ENCODE data around the gene DLAT.
"Not testable (repeated sequence)": the region's sequence is repeated elsewhere in the genome, so short reads cannot be mapped to it uniquely, and the experiment has no call there.

The DLAT gene

GRCh38 chr11:112037527-112037926 is 12.3 kb downstream of the DLAT start:
- TF ChIP-seq CTCF (conservative IDR thresholded peaks at IDR 0.05): no peak

GRCh38 chr11:112042161-112042960 is 17.2 kb downstream of the DLAT start:
- H3K27ac ChIP-seq: no peak overlapping the region
- no peak for TF ChIP-seq ZFX (IDR thresholded peaks at IDR 0.05)
- TF ChIP-seq CTCF (conservative IDR thresholded peaks at IDR 0.05): no peak

More at GRCh38 chr11:112037527-112037926, 12.3 kb downstream of the DLAT start:
- H3K27ac ChIP-seq: no peak overlapping the region

GRCh38 chr11:112042961-112043304 is 17.7 kb downstream of the DLAT start:
- no peak overlapping the region for H3K27ac ChIP-seq
- TF ChIP-seq ZFX (IDR thresholded peaks at IDR 0.05): no peak
- no peak for TF ChIP-seq CTCF (conservative IDR thresholded peaks at IDR 0.05)

GRCh38 chr11:112044961-112045360 is 19.8 kb downstream of the DLAT start:
- TF ChIP-seq CTCF (conservative IDR thresholded peaks at IDR 0.05) (no peak), ZFX (IDR thresholded peaks at IDR 0.05) (no peak)

GRCh38 chr11:112046647-112047046 is 21.4 kb downstream of the DLAT start:
- H3K27ac ChIP-seq: not testable (repeated sequence)

More at GRCh38 chr11:112044961-112045360, 19.8 kb downstream of the DLAT start:
- no peak overlapping the region for H3K27ac ChIP-seq

GRCh38 chr11:112048256-112048655 is 23.0 kb downstream of the DLAT start:
- not testable (repeated sequence) for H3K27ac ChIP-seq

- no peak overlapping the region for H3K27ac ChIP-seq
- TF ChIP-seq ZFX (IDR thresholded peaks at IDR 0.05): no peak
- TF ChIP-seq CTCF (conservative IDR thresholded peaks at IDR 0.05): no peak
Observed at GRCh38 chr11:112049777-112050176, 24.6 kb downstream of the DLAT start.

- TF ChIP-seq CTCF (conservative IDR thresholded peaks at IDR 0.05) (no peak), ZFX (IDR thresholded peaks at IDR 0.05) (no peak)
- H3K27ac ChIP-seq: no peak overlapping the region
Observed at GRCh38 chr11:112050721-112051120, 25.5 kb downstream of the DLAT start.
